DOHH2 (cell line): Measurements from ENCODE around the gene ACOT11.

Experiments used
- H3F3A ChIP-seq: fragments of 200-600 bp; sonication (generic), shearing (Covaris generic); 2 replicates; pipeline ENCODE4 v1.6.0; 2016; ENCODE audit warnings: antibody characterized with exemption, mild to moderate bottlenecking; ENCODE audit not compliant: control insufficient read depth, insufficient read depth
- H3K27ac ChIP-seq: fragments of 200-600 bp; sonication (generic); 2 replicates; pipeline ENCODE4 v1.5.1; 2014; ENCODE audit warnings: low read depth, mild to moderate bottlenecking, low read length, moderate library complexity
- H3K27me3 ChIP-seq: fragments of 200-600 bp; sonication (generic); 2 replicates; pipeline ENCODE4 v1.6.1; 2014; ENCODE audit warnings: mild to moderate bottlenecking, low read length, mixed read lengths; ENCODE audit not compliant: control insufficient read depth
- H3K36me3 ChIP-seq: fragments of 200-600 bp; sonication (generic); 2 replicates; pipeline ENCODE4 v1.6.1; 2014; ENCODE audit warnings: mild to moderate bottlenecking, low read length, moderate library complexity, mixed read lengths; ENCODE audit not compliant: control insufficient read depth
- H3K4me1 ChIP-seq: fragments of 200-600 bp; sonication (generic); 2 replicates; pipeline ENCODE4 v1.6.1; 2014; ENCODE audit warnings: mild to moderate bottlenecking, low read length, mixed read lengths; ENCODE audit not compliant: control insufficient read depth
- H3K4me2 ChIP-seq: fragments of 200-600 bp; sonication (generic); 2 replicates; pipeline ENCODE4 v1.6.0; 2014; ENCODE audit warnings: mild to moderate bottlenecking, low read length, moderate library complexity
- H3K4me3 ChIP-seq: fragments of 200-600 bp; sonication (generic); 2 replicates; pipeline ENCODE4 v1.5.1; 2014; ENCODE audit warnings: mild to moderate bottlenecking, low read length, mixed read lengths
- H3K79me2 ChIP-seq: fragments of 200-600 bp; sonication (generic); 2 replicates; pipeline ENCODE4 v1.6.1; 2014; ENCODE audit warnings: mild to moderate bottlenecking, low read length, mixed read lengths; ENCODE audit not compliant: control insufficient read depth
- H3K9me2 ChIP-seq: fragments of 200-600 bp; sonication (generic); replicated peaks from 2 replicates; pipeline ENCODE4 v1.6.1; 2014; ENCODE audit warnings: mild to moderate bottlenecking, low read length, mixed read lengths; ENCODE audit not compliant: control insufficient read depth
- H3K9me3 ChIP-seq: fragments of 200-600 bp; sonication (generic); 2 replicates; pipeline ENCODE4 v1.6.1; 2014; ENCODE audit warnings: antibody characterized with exemption, low read length, mixed read lengths; ENCODE audit not compliant: control insufficient read depth, insufficient read depth
- H4K20me1 ChIP-seq: fragments of 200-600 bp; sonication (generic); 2 replicates; pipeline ENCODE4 v1.6.0; 2014; ENCODE audit warnings: low read depth, mild to moderate bottlenecking, antibody characterized with exemption, low read length, moderate library complexity; ENCODE audit not compliant: control insufficient read depth, insufficient read depth
- CTCF ChIP-seq: fragments of 200-600 bp; sonication (generic); IDR thresholded peaks from one replicate; pipeline ENCODE4 v1.5.1; 2014; ENCODE audit warnings: antibody characterized with exemption, mild to moderate bottlenecking, low read depth, low read length; ENCODE audit not compliant: poor library complexity, severe bottlenecking
- EZH2phosphoT487 ChIP-seq: fragments of 200-600 bp; sonication (generic); IDR thresholded peaks from 2 replicates; pipeline ENCODE4 v1.6.1; 2017; ENCODE audit warnings: borderline replicate concordance, mild to moderate bottlenecking, antibody characterized with exemption, low read length, moderate library complexity, mixed read lengths

Gene ACOT11

GRCh38 chr1:54553602-54554313 is 5.7 kb downstream of the ACOT11 start:
- H3K4me3 ChIP-seq = no peak overlapping the region
- no peaks in the 10 kb centered on the region for H3K27me3 ChIP-seq
- H3K9me3 ChIP-seq = no peaks in the 10 kb centered on the region
- no peak overlapping the region for H3K27ac ChIP-seq
- no peaks in the 10 kb centered on the region for H3K4me1 ChIP-seq
- H3K9me2 ChIP-seq = no peaks in the 10 kb centered on the region
- no peaks in the 10 kb centered on the region for H3K36me3 ChIP-seq
- TF ChIP-seq CTCF (no peak), EZH2phosphoT487 (no peak)
- no peak overlapping the region for H3K4me2 ChIP-seq
- no peaks in the 10 kb centered on the region for H3F3A ChIP-seq
- H3K79me2 ChIP-seq = no peaks in the 10 kb centered on the region
- no peaks in the 10 kb centered on the region for H4K20me1 ChIP-seq

GRCh38 chr1:54556110-54556509 is 8.1 kb downstream of the ACOT11 start:
- TF ChIP-seq CTCF = no peak
- TF ChIP-seq EZH2phosphoT487 = no peak
- Histone ChIP-seq H3K4me2 (no peak overlapping the region), H3K4me3 (no peak overlapping the region), H3K9me3 (no peaks in the 10 kb centered on the region), H3K36me3 (no peaks in the 10 kb centered on the region), H3K27ac (no peak overlapping the region), H4K20me1 (no peaks in the 10 kb centered on the region), H3K4me1 (no peaks in the 10 kb centered on the region), H3K27me3 (no peaks in the 10 kb centered on the region), H3K9me2 (no peaks in the 10 kb centered on the region), H3F3A (no peaks in the 10 kb centered on the region), H3K79me2 (no peaks in the 10 kb centered on the region)

- Histone ChIP-seq H3K4me2 (no peak overlapping the region), H3K4me1 (no peaks in the 10 kb centered on the region), H3K9me2 (no peaks in the 10 kb centered on the region), H3K79me2 (no peaks in the 10 kb centered on the region), H3K27ac (no peak overlapping the region), H3F3A (no peaks in the 10 kb centered on the region), H3K4me3 (no peak overlapping the region), H4K20me1 (no peaks in the 10 kb centered on the region), H3K27me3 (no peaks in the 10 kb centered on the region), H3K9me3 (no peaks in the 10 kb centered on the region), H3K36me3 (no peaks in the 10 kb centered on the region)
- TF ChIP-seq CTCF (no peak), EZH2phosphoT487 (no peak)
These were observed 9.8 kb downstream of the ACOT11 start for GRCh38 chr1:54557671-54558355.
